ENCODE results near the gene MROH9. TPM values are rescaled to one million over a fixed set of nuclear protein-coding genes. Genes with fewer than 3 reads are reported as not detected.

The MROH9 gene
- total and polyA plus RNA-seq, 2 experiments from 2014 or later = 0.16 TPM; not detected in 1

DNA sequence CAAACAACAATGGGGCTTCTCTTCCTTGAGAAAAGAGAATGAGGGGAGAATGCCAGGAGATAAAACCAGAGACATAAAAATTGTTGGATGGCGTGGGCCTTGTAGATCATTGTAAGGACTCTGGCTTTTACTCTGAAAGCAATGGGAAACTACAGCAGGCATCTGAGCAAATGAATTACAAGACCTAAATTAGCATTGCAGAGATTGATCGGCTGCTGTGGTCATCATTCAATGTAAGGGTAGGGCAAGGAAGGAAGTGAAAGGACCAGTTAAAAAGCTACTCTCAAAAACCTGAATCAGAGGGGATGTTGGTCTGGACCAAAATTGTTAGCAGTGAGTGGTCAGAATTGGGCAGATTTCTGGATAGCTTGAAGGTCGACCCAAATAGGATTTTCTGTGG lies 176.8 kb downstream of the MROH9 start:
- no peak overlapping the region for H3K4me3 ChIP-seq
- H3K27ac ChIP-seq = no peak overlapping the region
- no peaks in the 10 kb centered on the region for H3F3A ChIP-seq (ENCODE audit: insufficient read depth)
- TF ChIP-seq EZH2 (IDR thresholded peaks at IDR 0.05; ENCODE audit: insufficient read depth, poor library complexity, severe bottlenecking) = no peak
- 69 to 76% methylated on average over 3 of the region's 3 CpGs for WGBS, 2 experiments (ENCODE audit: low coverage in 1 of 2, low lambda C conversion rate in 2 of 2, missing lambda C conversion rate in 2 of 2)
- no peak overlapping the region for H2AFZ ChIP-seq
- H3K9me3 ChIP-seq (ENCODE audit: low read depth) = no peaks in the 10 kb centered on the region
- H3K9me2 ChIP-seq (ENCODE audit: insufficient read depth) = no peaks in the 10 kb centered on the region
- H3K9ac ChIP-seq = no peak overlapping the region
- no peaks in the 10 kb centered on the region; the same call in 1 of the 2 replicates for H3K4me1 ChIP-seq (ENCODE audit: insufficient read depth)
- H3K36me3 ChIP-seq (ENCODE audit: low read depth) = no peaks in the 10 kb centered on the region
- no peak for DNase-seq
- no peaks in the 10 kb centered on the region for H4K20me1 ChIP-seq (ENCODE audit: insufficient read depth)
- no peak overlapping the region for H3K4me2 ChIP-seq (ENCODE audit: unreplicated experiment)
- peaks cover 21% of the 10 kb centered on the region for H3K27me3 ChIP-seq (replicated peaks; ENCODE audit: insufficient read depth)
- in situ Hi-C loops (cut with MboI) = no loop called here
- H3K79me2 ChIP-seq (ENCODE audit: insufficient read depth) = no peaks in the 10 kb centered on the region

DNA sequence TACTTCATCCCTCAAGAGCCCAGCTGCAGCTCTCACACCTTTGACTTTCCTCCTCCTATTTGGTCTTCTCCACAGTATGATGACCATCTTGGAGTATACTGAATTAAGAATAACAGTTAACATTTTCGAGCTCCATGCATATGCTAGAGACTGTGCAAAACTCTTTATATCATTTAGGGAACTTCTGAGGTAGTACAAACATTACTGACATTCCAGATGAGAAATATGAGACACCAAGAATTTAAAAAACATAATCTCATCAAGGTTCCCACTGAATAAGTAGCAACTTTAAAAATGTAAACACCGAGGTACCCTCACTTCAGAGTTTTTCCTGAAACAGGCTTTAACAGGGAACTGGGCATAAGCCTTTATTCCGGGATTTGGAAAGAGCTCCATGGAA lies 178.0 kb downstream of the MROH9 start:
- no peaks in the 10 kb centered on the region for H3K79me2 ChIP-seq (ENCODE audit: insufficient read depth)
- in situ Hi-C loops (cut with MboI) = no loop called here
- no peak overlapping the region for H3K4me2 ChIP-seq (ENCODE audit: unreplicated experiment)
- H3K36me3 ChIP-seq (ENCODE audit: low read depth) = no peaks in the 10 kb centered on the region
- no peak overlapping the region for H2AFZ ChIP-seq
- no peaks in the 10 kb centered on the region for H3K9me3 ChIP-seq (ENCODE audit: low read depth)
- no peaks in the 10 kb centered on the region; the same call in 1 of the 2 replicates for H3K4me1 ChIP-seq (ENCODE audit: insufficient read depth)
- H3F3A ChIP-seq (ENCODE audit: insufficient read depth) = no peaks in the 10 kb centered on the region
- WGBS, 2 experiments (ENCODE audit: low coverage in 1 of 2, low lambda C conversion rate in 2 of 2, missing lambda C conversion rate in 2 of 2) = 21 to 29% methylated on average over 3 of the region's 3 CpGs
- H3K27ac ChIP-seq = no peak overlapping the region
- H3K4me3 ChIP-seq = no peak overlapping the region
- no peak for DNase-seq
- H3K27me3 ChIP-seq (replicated peaks; ENCODE audit: insufficient read depth) = peaks cover 21% of the 10 kb centered on the region
- H4K20me1 ChIP-seq (ENCODE audit: insufficient read depth) = no peaks in the 10 kb centered on the region
- H3K9me2 ChIP-seq (ENCODE audit: insufficient read depth) = no peaks in the 10 kb centered on the region
- no peak for TF ChIP-seq EZH2phosphoT487 (IDR thresholded peaks at IDR 0.05; ENCODE audit: insufficient read depth, low read depth)
- TF ChIP-seq EZH2 (IDR thresholded peaks at IDR 0.05; ENCODE audit: insufficient read depth, poor library complexity, severe bottlenecking) = no peak
- H3K9ac ChIP-seq = no peak overlapping the region

MicroRNA genes within 50 kb of the gene (microRNA counts, 767-probe panel; counts per million panel counts)
- 447 counts per million, percentile 86 among the panel's probes with 10 or more counts for microRNA hsa-miR-1295a

Small RNA genes within 50 kb of the gene (microRNA-seq; reads per million reads assigned to microRNA genes)
- not detected for gene MIR1295A (ENCODE audit: borderline number of aligned reads)
- gene MIR1295B (ENCODE audit: borderline number of aligned reads) = not detected

Small RNA genes within 50 kb of the gene (small RNA-seq; reads per million reads assigned to genes)
- gene MIR1295A (ENCODE audit: low read depth, low replicate concordance) = not detected

Other genes with a start within 250 kb of the MROH9 start
- gene FMO3, start 155.4 kb downstream of the MROH9 start, total RNA-seq (2014; rRNA removed; shearing (Covaris generic)) = not detected in 2 replicates
- not detected in 2 replicates for gene FMO3, start 155.4 kb downstream of the MROH9 start, polyA plus RNA-seq (2016; fragmentation: Nextera tagmentation; extraction: Ambion mirVana)
- not detected in 2 replicates for gene FMO2, start 249.8 kb downstream of the MROH9 start, total RNA-seq (2014; rRNA removed; shearing (Covaris generic))
- gene FMO2, start 249.8 kb downstream of the MROH9 start, polyA plus RNA-seq (2016; fragmentation: Nextera tagmentation; extraction: Ambion mirVana) = not detected in 2 replicates